Measurements from ENCODE around the gene GRB10. TPM values are rescaled to one million over a fixed set of nuclear protein-coding genes. Genes with fewer than 3 reads are reported as not detected.

The GRB10 gene
- total and polyA plus RNA-seq, 4 donors, result 42.2 to 50.6 (median 50.0) TPM

DNA sequence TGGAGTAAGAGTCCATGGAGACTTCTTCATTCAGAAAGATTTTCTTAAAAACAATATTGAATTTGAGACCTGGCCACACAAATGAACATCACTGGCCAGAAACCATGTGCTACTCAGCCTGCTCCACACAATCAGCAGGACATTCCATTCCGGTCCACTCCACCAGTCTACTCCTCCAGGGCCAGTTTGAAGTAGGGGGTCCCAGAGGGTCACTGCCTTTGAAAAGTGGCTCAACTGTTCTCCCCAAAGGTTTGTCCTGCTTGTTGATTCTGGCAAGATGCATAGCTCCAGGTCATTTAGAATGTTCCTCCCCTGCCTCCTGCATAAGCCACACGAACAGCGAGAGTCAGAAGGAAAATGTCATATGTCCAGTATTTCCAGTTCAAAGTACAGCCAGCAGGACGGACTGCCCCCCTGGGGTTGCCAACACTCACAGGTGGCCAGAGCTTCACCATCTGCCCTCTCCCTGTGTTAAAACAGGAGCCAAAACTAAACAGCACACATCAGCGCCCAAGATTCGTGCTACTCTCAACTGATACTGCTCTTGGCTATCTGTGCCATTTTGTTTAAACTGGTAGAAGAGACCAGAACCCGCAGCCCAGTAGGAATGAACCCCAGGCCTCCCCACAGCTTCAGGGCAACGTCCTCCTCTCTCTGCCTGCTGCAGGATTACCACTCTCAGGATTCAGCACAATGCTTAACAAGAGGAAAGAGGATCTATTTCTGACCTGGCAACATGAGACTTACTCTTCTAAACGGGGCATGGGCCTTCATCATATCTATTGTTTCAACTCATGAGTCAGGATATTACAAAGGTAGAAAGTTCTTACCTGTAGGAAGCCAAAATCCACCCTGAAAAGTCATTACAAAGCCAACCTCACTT is 11.3 kb downstream of the GRB10 start:
- Histone ChIP-seq H3K36me3 (ENCODE audit: control insufficient read depth, insufficient read depth, low read length) (peaks cover 2% of the 10 kb centered on the region), H3K4me1 (ENCODE audit: control insufficient read depth, insufficient read depth, low read length) (peaks cover 19% of the 10 kb centered on the region), H3K9me3 (ENCODE audit: control insufficient read depth, insufficient read depth, low read length) (no peaks in the 10 kb centered on the region), H3K4me3 (ENCODE audit: low read depth, low read length) (no peak overlapping the region), H3K27ac (ENCODE audit: low read depth, low read length) (no peak overlapping the region), H3K27me3 (ENCODE audit: control insufficient read depth, insufficient read depth, low read length) (no peaks in the 10 kb centered on the region)
- WGBS (ENCODE audit: insufficient coverage), result 75% methylated on average over 7 of the region's 9 CpGs
- DNase-seq (ENCODE audit: low read depth in 4 of 6, low spot score in 6 of 6), result peak in 1 of 6 donors; percentile 57

DNA sequence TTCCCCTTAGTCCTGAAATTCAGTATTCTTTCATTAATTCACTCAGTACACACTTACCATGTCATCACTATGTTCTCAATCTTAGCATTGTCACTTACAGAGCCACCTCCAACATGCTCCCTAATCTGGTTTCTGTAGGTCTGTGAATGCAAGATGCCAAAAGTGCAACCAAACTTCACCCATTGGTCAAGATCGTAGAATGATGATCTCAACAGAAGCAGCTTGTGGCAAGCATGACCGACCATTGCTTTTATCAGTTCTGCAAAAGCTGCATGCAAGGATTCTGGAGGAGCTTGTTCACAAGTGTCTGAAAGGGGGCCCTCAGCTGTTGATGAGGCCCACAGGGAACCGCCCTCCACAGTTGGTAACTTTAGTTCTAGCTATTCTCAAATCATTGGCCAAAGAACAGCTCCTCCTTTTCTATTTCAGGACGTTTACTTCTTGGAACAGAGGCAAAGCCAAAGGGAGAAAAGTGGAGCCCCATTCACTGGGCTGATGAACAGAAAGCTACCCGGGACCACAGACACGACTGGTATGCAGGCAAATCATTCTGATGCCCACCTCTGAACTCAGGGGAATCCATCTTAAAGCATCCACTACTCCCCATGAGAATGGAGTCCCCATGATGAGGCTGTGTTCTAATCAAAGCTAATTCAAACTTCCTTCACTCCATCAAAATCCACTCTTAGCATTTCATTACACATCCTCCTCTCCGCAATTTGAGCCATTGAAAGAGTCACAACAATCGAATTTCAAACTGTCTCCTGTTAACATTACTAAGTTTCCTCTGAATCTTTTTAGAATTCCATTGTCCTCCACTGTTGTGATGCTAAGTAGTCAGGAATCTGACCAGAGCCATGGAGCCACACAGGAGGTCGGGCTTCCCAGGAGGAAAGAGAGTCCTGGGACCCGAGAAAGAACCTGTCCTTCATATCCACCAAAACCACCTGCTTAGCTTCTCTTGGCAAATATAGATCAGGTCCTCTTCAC is 13.9 kb downstream of the GRB10 start:
- no peak for DNase-seq (ENCODE audit: low read depth in 4 of 6, low spot score in 6 of 6)
- H3K27me3 ChIP-seq (ENCODE audit: control insufficient read depth, insufficient read depth, low read length), result no peaks in the 10 kb centered on the region
- peaks cover 2% of the 10 kb centered on the region for H3K36me3 ChIP-seq (ENCODE audit: control insufficient read depth, insufficient read depth, low read length)
- no peak overlapping the region for H3K27ac ChIP-seq (ENCODE audit: low read depth, low read length)
- no peak overlapping the region for H3K4me3 ChIP-seq (ENCODE audit: low read depth, low read length)
- 61% methylated on average over 7 of the region's 10 CpGs for WGBS (ENCODE audit: insufficient coverage)
- no peaks in the 10 kb centered on the region for H3K9me3 ChIP-seq (ENCODE audit: control insufficient read depth, insufficient read depth, low read length)
- peaks cover 16% of the 10 kb centered on the region for H3K4me1 ChIP-seq (ENCODE audit: control insufficient read depth, insufficient read depth, low read length)

DNA sequence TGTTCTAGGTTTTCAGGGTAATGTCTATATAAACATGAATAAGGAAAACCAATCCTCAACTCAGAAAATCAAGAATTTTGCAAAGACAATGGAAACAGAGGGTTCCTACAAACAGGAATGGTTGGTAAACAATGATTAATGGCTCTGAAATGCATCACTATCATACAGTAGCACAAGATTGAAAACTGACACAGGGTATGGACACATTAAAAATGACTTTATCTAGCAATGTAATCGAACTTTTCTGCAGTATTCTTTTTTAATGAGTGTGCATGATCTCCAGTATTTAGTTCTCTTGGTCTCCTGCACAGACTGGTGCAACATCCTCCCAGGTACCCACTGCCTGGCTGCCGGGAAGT is 15.9 kb downstream of the GRB10 start:
- no peak for DNase-seq (ENCODE audit: low read depth in 4 of 6, low spot score in 6 of 6)
- Histone ChIP-seq H3K27me3 (ENCODE audit: control insufficient read depth, insufficient read depth, low read length) (no peaks in the 10 kb centered on the region), H3K4me1 (ENCODE audit: control insufficient read depth, insufficient read depth, low read length) (peaks cover 16% of the 10 kb centered on the region), H3K9me3 (ENCODE audit: control insufficient read depth, insufficient read depth, low read length) (no peaks in the 10 kb centered on the region), H3K36me3 (ENCODE audit: control insufficient read depth, insufficient read depth, low read length) (peaks cover 2% of the 10 kb centered on the region), H3K27ac (ENCODE audit: low read depth, low read length) (peak overlapping the region; percentile 41), H3K4me3 (ENCODE audit: low read depth, low read length) (no peak overlapping the region)
- 92% methylated on average over 1 of the region's 2 CpGs for WGBS (ENCODE audit: insufficient coverage)

DNA sequence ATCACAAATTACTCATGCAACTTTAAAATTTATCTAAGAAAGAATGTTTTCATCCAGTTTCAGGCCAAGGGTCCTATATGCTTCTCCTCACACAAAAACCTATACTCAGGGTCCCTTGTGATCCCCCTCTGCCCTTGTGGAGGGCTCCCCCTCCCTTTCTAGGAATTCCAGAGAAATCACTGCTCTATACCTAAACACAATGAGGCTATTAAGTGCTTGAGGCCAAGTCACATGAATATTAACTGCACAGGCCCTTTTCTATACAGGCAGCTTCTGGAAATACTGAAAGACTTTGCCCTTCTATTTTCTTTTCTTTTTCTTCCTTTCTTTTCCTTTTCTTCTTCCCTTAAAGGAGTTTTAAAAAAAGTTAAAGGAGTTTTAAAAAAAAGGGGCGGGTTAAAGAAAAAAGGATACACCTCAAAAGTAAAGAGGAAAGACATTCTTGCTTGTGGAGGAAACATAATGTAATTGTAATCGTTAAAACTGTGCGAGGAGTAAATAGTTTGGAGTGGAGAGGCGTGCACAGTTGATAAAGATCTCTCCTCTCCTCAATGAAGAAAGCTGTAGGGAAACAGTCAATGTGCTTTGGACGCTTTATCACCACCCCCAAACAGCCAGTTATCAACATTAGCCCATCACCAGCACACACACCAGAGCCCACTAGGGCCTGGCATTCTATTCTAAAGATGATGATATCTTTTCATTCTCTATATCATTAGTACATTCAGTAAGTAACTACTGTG is 16.4 kb downstream of the GRB10 start:
- WGBS (ENCODE audit: insufficient coverage), result 29% methylated on average over 1 of the region's 5 CpGs
- Histone ChIP-seq H3K36me3 (ENCODE audit: control insufficient read depth, insufficient read depth, low read length) (peaks cover 2% of the 10 kb centered on the region), H3K27ac (ENCODE audit: low read depth, low read length) (peak overlapping the region; percentile 41), H3K4me1 (ENCODE audit: control insufficient read depth, insufficient read depth, low read length) (peaks cover 14% of the 10 kb centered on the region), H3K4me3 (ENCODE audit: low read depth, low read length) (no peak overlapping the region), H3K9me3 (ENCODE audit: control insufficient read depth, insufficient read depth, low read length) (no peaks in the 10 kb centered on the region), H3K27me3 (ENCODE audit: control insufficient read depth, insufficient read depth, low read length) (no peaks in the 10 kb centered on the region)
- no peak for DNase-seq (ENCODE audit: low read depth in 4 of 6, low spot score in 6 of 6)

DNA sequence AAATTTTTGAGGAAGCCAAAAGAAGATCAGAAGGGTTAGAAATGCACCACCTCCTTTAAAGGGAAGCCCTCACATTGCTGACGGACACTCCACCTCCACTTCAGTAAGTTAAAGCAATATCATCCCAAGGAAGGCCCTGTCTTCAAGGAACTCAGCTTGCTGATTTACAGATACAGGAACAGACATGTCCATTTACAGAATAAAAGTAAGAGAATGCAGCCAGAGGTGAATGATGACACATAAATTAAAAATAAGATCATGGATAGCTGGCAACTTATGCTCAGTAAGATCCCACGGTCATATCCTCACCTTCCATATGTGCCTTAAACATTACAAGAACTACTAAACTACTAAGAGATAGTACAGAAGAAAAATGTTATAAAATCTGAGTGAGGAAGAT is 20.4 kb downstream of the GRB10 start:
- no peaks in the 10 kb centered on the region for H3K9me3 ChIP-seq (ENCODE audit: control insufficient read depth, insufficient read depth, low read length)

DNA sequence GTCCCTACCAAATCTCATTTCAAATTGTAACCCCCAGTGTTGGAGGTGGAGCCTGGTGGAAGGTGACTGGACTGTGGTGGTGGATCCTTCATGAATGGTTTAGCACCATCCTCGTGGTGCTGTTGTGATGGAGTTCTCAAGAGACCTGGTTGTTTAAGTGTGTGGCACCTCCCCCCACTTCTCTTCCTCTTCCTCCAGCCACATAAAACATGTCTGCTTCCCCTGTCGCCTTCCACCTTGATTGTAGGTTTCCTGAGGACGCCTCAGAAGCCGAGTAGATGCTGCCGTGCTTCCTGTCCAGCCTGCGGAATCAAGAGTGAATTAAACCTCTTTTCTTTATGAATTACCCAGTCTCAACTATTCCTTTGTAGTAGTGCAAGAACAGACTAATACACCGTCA is 21.0 kb downstream of the GRB10 start:
- Histone ChIP-seq H3K36me3 (ENCODE audit: control insufficient read depth, insufficient read depth, low read length) (no peaks in the 10 kb centered on the region), H3K4me3 (ENCODE audit: low read depth, low read length) (no peak overlapping the region), H3K27ac (ENCODE audit: low read depth, low read length) (no peak overlapping the region), H3K9me3 (ENCODE audit: control insufficient read depth, insufficient read depth, low read length) (no peaks in the 10 kb centered on the region), H3K27me3 (ENCODE audit: control insufficient read depth, insufficient read depth, low read length) (no peaks in the 10 kb centered on the region), H3K4me1 (ENCODE audit: control insufficient read depth, insufficient read depth, low read length) (no peaks in the 10 kb centered on the region)
- no peak for DNase-seq (ENCODE audit: low read depth in 4 of 6, low spot score in 6 of 6)
- 60% methylated on average over 5 of the region's 7 CpGs for WGBS (ENCODE audit: insufficient coverage)

More for the DNA sequence above, 20.4 kb downstream of the GRB10 start:
- H3K4me3 ChIP-seq (ENCODE audit: low read depth, low read length), result no peak overlapping the region
- H3K27ac ChIP-seq (ENCODE audit: low read depth, low read length), result no peak overlapping the region
- H3K27me3 ChIP-seq (ENCODE audit: control insufficient read depth, insufficient read depth, low read length), result no peaks in the 10 kb centered on the region
- no peak for DNase-seq (ENCODE audit: low read depth in 4 of 6, low spot score in 6 of 6)
- no CpG with 5 or more reads among the region's 2 CpGs for WGBS (ENCODE audit: insufficient coverage)
- peaks cover 5% of the 10 kb centered on the region for H3K4me1 ChIP-seq (ENCODE audit: control insufficient read depth, insufficient read depth, low read length)
- no peaks in the 10 kb centered on the region for H3K36me3 ChIP-seq (ENCODE audit: control insufficient read depth, insufficient read depth, low read length)

DNA sequence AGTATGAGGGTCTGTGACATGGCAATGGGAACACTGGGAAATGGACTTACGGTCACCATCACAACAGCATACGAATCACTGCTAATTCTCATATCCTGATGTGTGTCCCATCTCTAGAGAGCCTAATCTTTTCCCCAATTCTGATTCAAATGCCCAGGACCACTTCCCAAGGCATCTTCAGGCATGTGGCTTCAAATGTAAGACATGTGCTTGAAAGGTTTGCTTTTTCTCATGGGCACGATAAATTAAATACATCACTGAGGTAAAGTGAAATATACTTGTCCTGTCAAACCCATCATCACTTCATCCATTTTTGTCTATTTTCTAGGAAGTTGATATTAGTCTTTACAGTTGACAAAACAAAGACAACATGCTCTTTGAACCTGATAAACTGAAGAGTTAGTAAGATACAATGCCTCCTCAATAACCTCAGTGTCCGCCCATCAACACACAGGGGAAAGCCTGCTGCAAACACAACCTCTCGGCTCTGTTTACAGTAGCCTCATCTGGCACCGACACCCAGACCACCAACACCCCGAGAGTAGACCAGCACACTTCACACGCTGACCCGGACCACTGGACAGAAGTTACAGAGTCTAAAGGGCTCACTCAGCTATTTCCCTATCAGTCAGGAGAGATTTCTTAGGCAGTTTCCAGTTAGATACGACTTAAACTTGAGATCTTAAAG is 24.8 kb downstream of the GRB10 start:
- Histone ChIP-seq H3K9me3 (ENCODE audit: control insufficient read depth, insufficient read depth, low read length) (no peaks in the 10 kb centered on the region), H3K4me1 (ENCODE audit: control insufficient read depth, insufficient read depth, low read length) (peaks cover 5% of the 10 kb centered on the region), H3K27ac (ENCODE audit: low read depth, low read length) (no peak overlapping the region), H3K36me3 (ENCODE audit: control insufficient read depth, insufficient read depth, low read length) (peaks cover 10% of the 10 kb centered on the region), H3K4me3 (ENCODE audit: low read depth, low read length) (no peak overlapping the region), H3K27me3 (ENCODE audit: control insufficient read depth, insufficient read depth, low read length) (no peaks in the 10 kb centered on the region)
- peak in 1 of 6 donors; percentile 38 for DNase-seq (ENCODE audit: low read depth in 4 of 6, low spot score in 6 of 6)
- 85% methylated on average over 5 of the region's 10 CpGs for WGBS (ENCODE audit: insufficient coverage)

DNA sequence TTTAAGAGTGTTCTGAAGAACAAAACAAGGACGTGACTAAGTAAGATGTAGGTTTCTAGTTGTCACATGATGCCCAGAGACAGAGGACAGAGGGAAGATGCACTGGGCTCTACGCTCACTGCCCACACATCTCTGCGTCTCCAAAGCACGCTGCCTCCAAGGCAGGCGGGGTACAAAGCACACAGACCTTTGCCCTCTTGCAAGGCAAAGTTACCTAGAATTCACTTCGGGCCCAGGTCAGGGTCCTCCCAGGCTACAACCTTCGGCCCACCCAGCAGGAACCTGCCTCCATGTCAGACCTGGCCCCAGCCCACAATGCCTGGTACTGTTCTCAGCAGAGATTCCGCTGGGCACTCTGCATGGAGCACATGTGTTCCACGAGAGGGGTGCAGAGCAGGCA is 26.5 kb downstream of the GRB10 start:
- no peak overlapping the region for H3K4me3 ChIP-seq (ENCODE audit: low read depth, low read length)
- H3K4me1 ChIP-seq (ENCODE audit: control insufficient read depth, insufficient read depth, low read length), result peaks cover 5% of the 10 kb centered on the region
- no peak overlapping the region for H3K27ac ChIP-seq (ENCODE audit: low read depth, low read length)
- no peaks in the 10 kb centered on the region for H3K9me3 ChIP-seq (ENCODE audit: control insufficient read depth, insufficient read depth, low read length)
- 92% methylated on average over 8 of the region's 9 CpGs for WGBS (ENCODE audit: insufficient coverage)
- DNase-seq (ENCODE audit: low read depth in 4 of 6, low spot score in 6 of 6), result no peak
- H3K36me3 ChIP-seq (ENCODE audit: control insufficient read depth, insufficient read depth, low read length), result peaks cover 10% of the 10 kb centered on the region
- H3K27me3 ChIP-seq (ENCODE audit: control insufficient read depth, insufficient read depth, low read length), result no peaks in the 10 kb centered on the region

DNA sequence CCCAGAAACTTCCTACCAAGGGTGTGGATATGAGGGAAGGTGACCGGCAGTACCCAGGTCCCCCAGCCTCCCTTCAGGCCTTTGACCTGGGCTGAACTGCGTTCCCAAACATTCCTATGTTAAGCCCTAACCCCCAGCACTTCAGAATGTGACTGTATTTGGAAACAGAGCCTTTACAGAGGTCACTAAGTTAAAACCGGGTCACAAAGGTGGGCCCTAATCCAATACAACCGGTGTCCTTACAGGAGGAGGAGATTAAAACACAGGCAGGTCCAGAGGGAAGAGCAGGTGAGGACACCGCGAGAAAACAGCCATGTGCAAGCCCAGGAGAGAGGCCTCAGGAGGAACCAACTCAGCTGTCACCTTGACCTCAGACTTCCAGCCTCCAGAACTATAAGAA is 28.0 kb downstream of the GRB10 start:
- no peak for DNase-seq (ENCODE audit: low read depth in 4 of 6, low spot score in 6 of 6)
- Histone ChIP-seq H3K27ac (ENCODE audit: low read depth, low read length) (no peak overlapping the region), H3K9me3 (ENCODE audit: control insufficient read depth, insufficient read depth, low read length) (no peaks in the 10 kb centered on the region), H3K36me3 (ENCODE audit: control insufficient read depth, insufficient read depth, low read length) (peaks cover 10% of the 10 kb centered on the region), H3K4me1 (ENCODE audit: control insufficient read depth, insufficient read depth, low read length) (peaks cover 10% of the 10 kb centered on the region), H3K4me3 (ENCODE audit: low read depth, low read length) (no peak overlapping the region), H3K27me3 (ENCODE audit: control insufficient read depth, insufficient read depth, low read length) (no peaks in the 10 kb centered on the region)
- 81% methylated on average over 3 of the region's 6 CpGs for WGBS (ENCODE audit: insufficient coverage)

Measured in spinal cord (tissue), 10 donors.